GM12878 (cell line): Measurements from ENCODE around the gene IGHMBP2. TPM values are rescaled to one million over a fixed set of nuclear protein-coding genes. Genes with fewer than 3 reads are reported as not detected.

Experiments
- ATAC-seq: fragments of 200-7000 bp; cut with Tn5 transposase; 3 replicates; pipeline ENCODE4 v1.9.1; 2020; ENCODE audit warnings: mild to moderate bottlenecking, moderate library complexity
- BruUV-seq: library from RNA; stranded (reverse); fragments of 400-500 nt; replicated peaks from 2 replicates; lab custom pipeline; 2021; lab: Mats Ljungman, UMichigan
- CTCF ChIA-PET: fragments of 300-600 bp; sonication (Branson Sonifier 250); formaldehyde crosslinking; extraction: SDS; loops from one replicate; lab custom pipeline; 2021; ENCODE audit warnings: inconsistent platforms; lab: Yijun Ruan, JAX
- POLR2A ChIA-PET: fragments of 350-600 bp; formaldehyde crosslinking; extraction: SDS; loops from one replicate; lab custom pipeline; 2021; ENCODE audit warnings: inconsistent platforms; lab: Charles Lee
- RAD21 ChIA-PET: fragments of 300-600 bp; sonication (Branson Sonifier 250); formaldehyde crosslinking; loops from one replicate; lab custom pipeline; 2023; ENCODE audit warnings: antibody characterized with exemption; ENCODE audit not compliant: unreplicated experiment; lab: Charles Lee
- SMC1A ChIA-PET: fragments of 300-600 bp; sonication (Branson Sonifier 250); formaldehyde crosslinking; loops from one replicate; lab custom pipeline; 2023; ENCODE audit not compliant: unreplicated experiment, uncharacterized antibody; lab: Charles Lee
- DNase-seq: peaks from one replicate; pipeline ENCODE4 v3.0.0-alpha.2; 2011; ENCODE audit warnings: low read depth, low spot score
- FAIRE-seq: peaks from 3 replicates; lab custom pipeline; 2011; peaks lifted over from hg19 to GRCh38; lab: Jason Lieb, UNC
- H2AFZ ChIP-seq: 2 replicates; pipeline ENCODE4 v1.6.0; 2011; ENCODE audit warnings: low read depth, low read length, control low read depth; ENCODE audit not compliant: control insufficient read depth
- H3K27ac ChIP-seq: 2 replicates; pipeline ENCODE4 v1.5.1; 2011; ENCODE audit warnings: control low read depth; ENCODE audit not compliant: control insufficient read depth, insufficient read depth
- H3K27me3 ChIP-seq, 2 experiments: replicated peaks in 1 of 2; 2 replicates each; pipeline versions ENCODE4 v1.6.0 to v1.6.1; 2011; ENCODE audit warnings: low read length in 1 of 2; ENCODE audit not compliant: control insufficient read depth in 2 of 2, insufficient read depth in 2 of 2
- H3K36me3 ChIP-seq, 2 experiments: 2 replicates each; pipeline ENCODE4 v1.5.1; 2011; ENCODE audit warnings: low read length in 1 of 2; ENCODE audit not compliant: control insufficient read depth in 2 of 2, insufficient read depth in 2 of 2
- H3K4me1 ChIP-seq: 2 replicates; pipeline ENCODE4 v1.6.1; 2011; ENCODE audit warnings: mild to moderate bottlenecking, low read length, moderate library complexity, mixed read lengths; ENCODE audit not compliant: control insufficient read depth, insufficient read depth
- H3K4me2 ChIP-seq: 2 replicates; pipeline ENCODE4 v1.6.0; 2011; ENCODE audit warnings: control low read depth; ENCODE audit not compliant: control insufficient read depth, insufficient read depth
- H3K4me3 ChIP-seq: fragments of 200-600 bp; sonication (generic); 2 replicates; pipeline ENCODE4 v1.5.1; 2016
- H3K79me2 ChIP-seq: 2 replicates; pipeline ENCODE4 v1.6.0; 2011; ENCODE audit warnings: low read length; ENCODE audit not compliant: control insufficient read depth, insufficient read depth
- H3K9ac ChIP-seq: 2 replicates; pipeline ENCODE4 v1.8.0; 2011; ENCODE audit warnings: low read length, control low read depth, mixed read lengths; ENCODE audit not compliant: control insufficient read depth, insufficient read depth
- H3K9me3 ChIP-seq: replicated peaks from 3 replicates; pipeline ENCODE4 v1.5.1; 2011; ENCODE audit warnings: mild to moderate bottlenecking, low read length; ENCODE audit not compliant: control insufficient read depth, insufficient read depth
- H4K20me1 ChIP-seq: 2 replicates; pipeline ENCODE4 v1.6.0; 2011; ENCODE audit not compliant: control insufficient read depth, insufficient read depth
- HDGF ChIP-seq: fragments of 450-650 bp; IDR thresholded peaks from 2 replicates; pipeline ENCODE4 v1.6.1; 2016; ENCODE audit warnings: antibody characterized with exemption
- MYC ChIP-seq: IDR thresholded peaks from 2 replicates; pipeline ENCODE4 v1.6.1; 2011; ENCODE audit warnings: mild to moderate bottlenecking, low read length, moderate library complexity, inconsistent platforms; ENCODE audit not compliant: insufficient read depth, insufficient replicate concordance, insufficient read length, severe bottlenecking
- NFIC ChIP-seq: IDR thresholded peaks from 2 replicates; pipeline ENCODE4 v1.6.1; 2012; ENCODE audit warnings: low read depth, mild to moderate bottlenecking, inconsistent platforms, low read length, moderate library complexity
- NR2C2 ChIP-seq: IDR thresholded peaks from 2 replicates; pipeline ENCODE4 v1.6.1; 2011; ENCODE audit warnings: borderline replicate concordance, low read depth; ENCODE audit not compliant: control insufficient read depth, insufficient read length
- POLR2A ChIP-seq: IDR thresholded peaks from 2 replicates; pipeline ENCODE4 v1.6.1; 2011; ENCODE audit warnings: low read depth, mild to moderate bottlenecking, low read length
- SIX5 ChIP-seq: IDR thresholded peaks from 2 replicates; pipeline ENCODE4 v1.6.1; 2011; ENCODE audit warnings: mild to moderate bottlenecking, low read depth, low read length, moderate library complexity; ENCODE audit not compliant: severe bottlenecking
- STAT3 ChIP-seq: IDR thresholded peaks from 2 replicates; pipeline ENCODE4 v1.6.1; 2011; ENCODE audit warnings: low read depth, low read length, improper control_type of control experiment
- YBX1 ChIP-seq: fragments of 450-650 bp; IDR thresholded peaks from 2 replicates; pipeline ENCODE4 v1.6.1; 2016; ENCODE audit warnings: antibody characterized with exemption
- WGBS: methylation state at CpG from one replicate; pipeline ENCODE4 v1.1.6; 2016; ENCODE audit warnings: low lambda C conversion rate; ENCODE audit not compliant: insufficient replicate concordance, insufficient coverage; ENCODE audit errors: missing lambda C conversion rate; 5-methylcytosine and 5-hydroxymethylcytosine counted together
- in situ Hi-C: fragments of 300-500 bp; cut with MboI; formaldehyde crosslinking; loops from 9 replicates; pipeline ENCODE4 v1.14.3; 2018; ENCODE audit warnings: mixed read lengths
- intact Hi-C: fragments of 100-400 bp; cut with micrococcal nuclease; formaldehyde crosslinking; loops from one replicate; pipeline ENCODE4 v1.14.2; 2022; ENCODE audit not compliant: unreplicated experiment
- polyA plus RNA-seq, 11 experiments: library from polyadenylated mRNA; depleted of rRNA in 4 of 11; unstranded in 6 of 11; stranded (reverse) in 5 of 11; fragments of >200 nt; fragmentation: Nextera tagmentation in 4 of 11; fragmentation: Illumina TruSeq in 1 of 11; extraction: Ambion mirVana in 4 of 11; extraction: Trizol in 1 of 11; gene quantifications; 1 replicate in 1 of 11; 2 replicates in 10 of 11; pipeline versions ENCODE4 v1.2.1 to v1.2.3, GENCODE V29; 2011 to 2016; ENCODE audit warnings: inconsistent platforms in 2 of 11, missing spikeins in 2 of 11, low read depth in 1 of 11
- total RNA-seq, 4 experiments: library from RNA; depleted of rRNA in 3 of 4; stranded (reverse); fragments of >200 nt in 3 of 4; fragmentation: Illumina TruSeq in 1 of 4; extraction: Trizol in 1 of 4; gene quantifications; 2 replicates each; pipeline versions ENCODE4 v1.2.1 to v1.2.3, GENCODE V29; 2013 to 2021

IGHMBP2 gene
- total and polyA plus RNA-seq, 10 of the 15 experiments (the other 5 are each of a cell fraction or from before 2014, with no cell fraction given) = 1.4 to 20.1 (median 11.2) TPM

DNA sequence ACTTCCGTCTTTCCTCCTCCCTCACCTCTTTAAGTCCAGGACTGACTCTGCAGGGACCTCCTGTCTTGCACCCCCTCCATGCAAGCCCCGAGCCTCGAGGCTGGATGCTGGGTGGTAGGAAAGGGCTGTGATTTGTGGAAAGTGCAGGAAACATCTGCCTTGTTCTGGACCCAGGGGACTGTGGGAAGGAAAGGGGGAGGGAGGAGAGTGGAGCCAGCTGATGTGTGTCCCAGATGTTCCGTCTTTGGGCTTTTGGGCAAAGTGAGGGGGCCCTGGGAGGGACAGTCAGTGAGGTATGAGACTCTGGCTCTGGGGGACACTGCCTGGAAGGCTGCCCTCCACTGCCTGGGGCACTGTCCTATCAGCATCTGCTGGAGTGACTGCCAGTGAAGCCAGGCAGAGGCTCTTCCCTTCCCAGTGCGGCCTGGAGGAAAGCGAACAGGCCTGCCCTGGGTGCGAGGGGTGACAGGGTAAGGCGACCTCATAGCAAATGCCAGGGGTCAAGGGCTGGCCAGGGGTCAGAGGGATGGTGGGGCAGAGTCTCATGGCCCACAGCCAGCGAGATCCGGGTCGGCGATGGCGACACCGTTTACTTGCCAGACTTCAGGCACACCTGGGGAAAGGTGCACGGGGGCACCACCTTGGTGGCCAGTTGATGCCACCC is 75.4 kb downstream of the IGHMBP2 start:
- H3K4me1 ChIP-seq = no peaks in the 10 kb centered on the region
- FAIRE-seq (no peak), ATAC-seq (no peak), DNase-seq (no peak)
- intact Hi-C loops (no loop called here), in situ Hi-C loops (no loop called here)
- H3K9me3 ChIP-seq = no peaks in the 10 kb centered on the region; the same call in 2 of the 3 replicates
- H3K79me2 ChIP-seq = no peaks in the 10 kb centered on the region
- no peaks in the 10 kb centered on the region for H3K36me3 ChIP-seq
- H3K4me3 ChIP-seq = no peak overlapping the region
- H3K27me3 ChIP-seq = no peaks in the 10 kb centered on the region; a peak in 2 of 4 replicates
- SMC1A ChIA-PET = no interaction called here
- CTCF ChIA-PET = interaction anchor here (1.0 to 1.2 kb wide), 2 partner anchors 11 to 15 kb away, joined by 3 read pairs; no protein-coding TSS in a partner anchor
- no peak for TF ChIP-seq STAT3
- TF ChIP-seq SIX5 = no peak
- TF ChIP-seq MYC = no peak
- TF ChIP-seq POLR2A = no peak
- no peak for TF ChIP-seq NR2C2
- TF ChIP-seq YBX1 = no peak
- no peak for TF ChIP-seq HDGF
- TF ChIP-seq NFIC = no peak
- 40% methylated on average over 15 of the region's 15 CpGs for WGBS
- no TSS peak for BruUV-seq
- no peaks in the 10 kb centered on the region for H4K20me1 ChIP-seq
- POLR2A ChIA-PET = no interaction called here
- H3K4me2 ChIP-seq = no peak overlapping the region
- H3K27ac ChIP-seq = no peak overlapping the region
- no peak overlapping the region for H2AFZ ChIP-seq
- RAD21 ChIA-PET = no interaction called here
- H3K9ac ChIP-seq = no peak overlapping the region
